ENCODE results near the gene TRIM16. TPM values are rescaled to one million over a fixed set of nuclear protein-coding genes. Genes with fewer than 3 reads are reported as not detected.
A peak's percentile ranks its signal among the peaks of the same experiment; 100 is the strongest.
"Not testable (repeated sequence)": the region's sequence is repeated elsewhere in the genome, so short reads cannot be mapped to it uniquely, and the experiment has no call there.

TRIM16 gene
- polyA plus RNA-seq (ENCODE audit: insufficient read length in 4 of 4), result 10 to 100 TPM; 22.3 to 25.7 (median 24.8) TPM

DNA sequence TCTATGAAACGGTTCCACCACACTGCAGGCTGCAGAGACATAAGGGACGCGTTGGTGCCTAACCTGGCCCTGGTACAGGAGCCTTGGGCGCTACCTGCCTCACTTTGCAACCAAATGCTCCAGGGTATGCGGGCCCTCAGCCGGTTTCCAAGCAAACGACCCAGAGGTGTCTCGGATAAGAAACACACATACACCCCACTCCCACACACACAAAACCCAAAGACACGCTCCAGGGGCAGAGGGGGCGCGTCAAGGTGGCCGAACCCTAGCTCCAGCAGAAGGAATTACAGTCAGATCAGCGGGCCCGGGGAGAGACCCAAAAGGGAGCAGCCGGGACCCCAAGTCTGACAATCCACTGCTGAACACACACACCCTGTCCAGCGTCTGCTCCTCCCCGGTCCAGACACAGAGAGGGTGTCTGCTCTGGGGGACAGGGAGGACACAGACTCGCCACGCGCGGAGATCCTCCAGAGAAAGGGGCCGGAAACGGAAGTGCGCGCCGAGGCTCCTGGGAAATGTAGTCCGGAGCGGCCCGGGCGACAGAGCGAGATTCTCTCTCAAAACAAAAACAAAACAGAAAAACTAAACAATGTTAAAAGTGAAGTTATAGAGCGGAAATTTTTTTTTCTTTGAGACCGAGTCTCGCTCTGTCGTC lies at the start of gene TRIM16:
Gene TRIM16, minus strand, starts transcription at position 488 of the 655 bp plus-strand sequence. CDS start 32,702 bp downstream, outside the sequence.
- DNase-seq (ENCODE audit: low read depth in 4 of 4, low spot score in 3 of 4), result peak in 3 of 4 donors; percentile 40 to 50 (median 47)

DNA sequence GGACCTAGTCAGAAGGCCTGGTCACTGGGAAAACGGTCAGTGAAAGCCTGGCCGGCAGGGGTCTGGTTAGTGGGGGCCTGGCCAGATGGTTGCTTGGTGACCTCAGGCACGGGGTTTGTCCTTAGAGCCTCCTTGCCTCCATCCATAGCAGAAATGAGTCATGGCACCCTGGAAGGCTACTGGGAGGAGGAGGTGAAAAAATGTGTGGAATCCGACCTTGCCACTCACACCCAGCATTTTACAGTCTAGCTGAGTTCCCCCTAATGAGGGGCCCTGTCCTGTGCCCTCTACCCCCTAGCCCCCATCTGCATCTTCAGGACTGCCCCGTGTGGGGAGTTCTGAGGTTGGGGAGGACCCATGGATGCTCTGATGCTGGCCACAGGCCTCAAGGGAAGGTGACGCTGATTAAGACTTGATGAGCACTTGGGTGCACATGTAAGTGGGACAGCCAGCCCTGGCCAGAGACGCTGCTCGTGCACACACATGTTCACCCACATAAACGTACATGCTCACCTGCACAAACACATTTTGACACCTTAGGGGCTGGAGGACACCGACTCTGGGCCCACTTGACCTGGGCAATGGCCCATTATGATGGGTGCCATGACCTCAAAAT lies 49.2 kb upstream of the TRIM16 start:
- DNase-seq (ENCODE audit: low read depth in 4 of 4, low spot score in 3 of 4), result not testable (repeated sequence)

- DNase-seq (ENCODE audit: low read depth in 4 of 4, low spot score in 3 of 4), result not testable (repeated sequence)
Measured at GRCh38 chr17:15731900-15732299, 47.8 kb upstream of the TRIM16 start, which contains the start of gene TBC1D26. Gene TBC1D26, plus strand, starts transcription at chr17:15732283. Its CDS starts 3,066 bp downstream, at chr17:15735349.

- DNase-seq (ENCODE audit: low read depth in 4 of 4, low spot score in 3 of 4), result not testable (repeated sequence)
Measured at GRCh38 chr17:15730535-15730934, 46.4 kb upstream of the TRIM16 start.

GRCh38 chr17:15716601-15717563 lies 32.8 kb upstream of the TRIM16 start:
- not testable (repeated sequence) for DNase-seq (ENCODE audit: low read depth in 4 of 4, low spot score in 3 of 4)

- DNase-seq (ENCODE audit: low read depth in 4 of 4, low spot score in 3 of 4), result not testable (repeated sequence)
Measured at GRCh38 chr17:15708879-15709278, 24.8 kb upstream of the TRIM16 start.

- not testable (repeated sequence) for DNase-seq (ENCODE audit: low read depth in 4 of 4, low spot score in 3 of 4)
Measured at GRCh38 chr17:15704813-15705212, 20.7 kb upstream of the TRIM16 start.

DNA sequence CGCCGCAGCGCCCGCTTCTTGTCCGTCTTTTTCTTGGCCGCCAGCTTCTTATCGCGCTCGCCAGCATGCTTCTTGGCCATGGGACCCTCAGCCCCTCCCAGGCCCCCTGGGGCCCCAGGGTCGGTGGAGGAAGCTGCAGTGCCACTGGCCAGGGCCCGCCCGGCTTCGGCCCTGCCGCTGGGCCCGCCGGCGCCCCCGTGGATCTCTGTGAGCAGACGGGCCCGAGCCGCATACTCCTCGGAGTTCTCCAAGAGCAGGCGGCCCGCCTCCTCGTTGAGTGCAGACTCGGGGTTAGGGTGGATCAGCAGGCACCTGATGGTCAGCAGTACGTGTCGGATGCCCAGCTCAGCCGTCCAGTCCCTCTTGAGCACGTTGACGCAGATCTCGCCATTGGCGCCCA lies 20.1 kb upstream of the TRIM16 start:
- DNase-seq (ENCODE audit: low read depth in 4 of 4, low spot score in 3 of 4), result not testable (repeated sequence)

DNA sequence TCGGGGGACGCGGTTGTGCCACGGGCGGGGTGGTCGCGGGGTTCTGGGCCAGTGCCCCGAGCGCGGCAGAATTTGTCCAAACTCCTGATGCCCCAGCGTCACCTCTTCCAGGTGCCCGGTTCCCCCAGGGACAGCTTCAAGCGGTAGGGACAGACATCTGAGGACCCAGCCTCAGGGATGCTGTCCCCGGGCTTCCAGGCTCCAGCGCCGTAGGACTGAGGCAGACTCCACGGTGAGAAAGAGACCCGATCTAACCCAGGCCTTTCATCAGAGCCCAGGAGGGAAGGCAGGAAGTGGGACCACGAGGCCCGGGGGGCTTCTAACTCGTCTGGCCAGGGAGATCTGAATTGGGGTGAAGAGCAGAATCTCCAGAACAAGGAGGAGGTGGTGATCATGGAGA lies 15.8 kb upstream of the TRIM16 start:
- DNase-seq (ENCODE audit: low read depth in 4 of 4, low spot score in 3 of 4), result not testable (repeated sequence)

DNA sequence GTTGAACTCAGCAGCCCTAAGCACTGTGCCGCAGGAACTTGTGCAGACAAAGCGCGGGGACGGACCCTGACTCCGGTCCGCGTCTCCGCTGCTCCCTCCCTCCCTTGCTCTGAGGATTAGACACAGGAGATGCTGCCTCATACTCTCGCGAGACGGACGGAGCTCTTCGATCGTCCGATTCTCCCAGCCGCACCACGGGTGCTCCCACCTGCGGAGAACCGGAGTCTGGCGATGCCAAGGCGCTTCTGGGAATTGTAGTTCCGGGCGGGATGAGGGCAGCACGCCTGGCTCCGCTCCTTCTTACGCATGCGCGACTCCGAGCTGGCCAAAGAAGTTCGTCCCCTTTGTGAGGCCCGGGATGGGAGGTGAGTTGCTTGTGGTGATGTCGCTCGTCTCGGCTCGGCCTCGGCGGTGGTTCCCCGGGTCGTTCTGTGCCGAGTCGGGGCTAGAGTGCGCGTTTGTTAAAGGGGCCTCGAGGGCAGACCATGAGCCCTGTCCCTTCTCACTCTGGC lies 15.4 kb upstream of the TRIM16 start, which contains the start of gene ZNF286A:
Gene ZNF286A, plus strand, starts transcription at position 340 of the 512 bp plus-strand sequence. CDS start 578 bp downstream, outside the sequence.
- DNase-seq (ENCODE audit: low read depth in 4 of 4, low spot score in 3 of 4), result peak; percentile 93 to 99 (median 97)

- not testable (repeated sequence) for DNase-seq (ENCODE audit: low read depth in 4 of 4, low spot score in 3 of 4)
Measured at GRCh38 chr17:15698967-15699366, 14.9 kb upstream of the TRIM16 start.

DNA sequence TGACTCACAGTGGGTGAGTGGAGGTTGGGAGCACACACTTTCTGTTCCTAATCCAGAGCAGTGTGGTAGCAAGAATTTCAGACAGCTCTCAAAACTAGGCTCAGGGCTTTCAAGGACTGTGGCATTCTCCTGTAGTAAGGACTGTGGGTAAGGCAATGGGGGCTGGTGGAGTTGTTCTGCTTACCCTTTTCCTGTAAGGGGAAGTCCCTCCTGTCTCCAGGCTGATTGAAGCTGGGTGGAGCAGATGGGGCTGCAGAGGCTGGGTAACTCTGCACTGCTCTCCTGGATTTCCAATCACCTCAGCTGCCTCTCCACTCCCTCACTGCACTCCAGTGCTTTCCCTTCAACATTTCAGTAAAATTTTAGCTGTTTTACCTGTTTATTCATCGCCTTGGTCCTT lies 3.4 kb upstream of the TRIM16 start:
- not testable (repeated sequence) for DNase-seq (ENCODE audit: low read depth in 4 of 4, low spot score in 3 of 4)

DNA sequence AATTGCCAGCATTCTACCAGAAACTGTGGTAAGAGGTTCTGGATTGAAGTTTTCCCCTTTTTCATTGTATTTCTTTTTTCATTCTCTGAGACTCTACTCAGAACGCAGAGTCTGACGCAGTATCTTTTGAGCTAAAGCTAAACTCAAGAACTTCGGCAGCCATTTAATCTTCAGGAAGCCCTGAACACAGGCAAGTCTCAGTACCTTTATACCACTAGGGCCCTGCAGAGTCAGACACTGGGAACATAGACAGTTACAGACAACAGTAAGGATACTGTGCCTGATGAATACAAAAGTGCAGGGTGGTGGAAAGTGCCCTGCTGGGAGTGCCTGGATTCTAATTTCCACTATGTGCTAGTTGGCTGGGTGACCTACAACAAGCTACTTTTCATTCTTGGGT lies 976 bp downstream of the TRIM16 start:
- DNase-seq (ENCODE audit: low read depth in 4 of 4, low spot score in 3 of 4), result not testable (repeated sequence)

- not testable (repeated sequence) for DNase-seq (ENCODE audit: low read depth in 4 of 4, low spot score in 3 of 4)
Measured at GRCh38 chr17:15675991-15676390, 8.1 kb downstream of the TRIM16 start.

DNA sequence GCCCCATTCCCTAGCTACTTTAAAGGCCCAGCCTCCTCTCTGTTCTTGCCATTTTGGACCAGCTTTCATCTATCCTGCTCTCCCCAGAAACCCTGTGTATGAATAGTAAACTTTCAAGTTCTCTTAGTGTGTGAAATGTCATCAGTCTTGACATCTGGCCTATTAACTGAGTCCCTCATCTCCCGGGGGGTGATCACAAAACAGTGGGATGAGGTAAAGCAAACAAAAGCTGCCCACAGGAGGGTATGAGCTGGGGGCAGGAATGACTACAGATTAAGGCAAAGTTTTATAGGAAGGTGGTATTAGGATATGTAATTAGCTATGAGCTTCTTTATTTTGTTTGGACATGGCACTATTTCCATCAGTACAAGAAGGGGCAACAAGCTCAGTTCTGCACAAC lies 9.5 kb downstream of the TRIM16 start:
- not testable (repeated sequence) for DNase-seq (ENCODE audit: low read depth in 4 of 4, low spot score in 3 of 4)

- not testable (repeated sequence) for DNase-seq (ENCODE audit: low read depth in 4 of 4, low spot score in 3 of 4)
Measured at GRCh38 chr17:15669526-15669925, 14.6 kb downstream of the TRIM16 start.

DNA sequence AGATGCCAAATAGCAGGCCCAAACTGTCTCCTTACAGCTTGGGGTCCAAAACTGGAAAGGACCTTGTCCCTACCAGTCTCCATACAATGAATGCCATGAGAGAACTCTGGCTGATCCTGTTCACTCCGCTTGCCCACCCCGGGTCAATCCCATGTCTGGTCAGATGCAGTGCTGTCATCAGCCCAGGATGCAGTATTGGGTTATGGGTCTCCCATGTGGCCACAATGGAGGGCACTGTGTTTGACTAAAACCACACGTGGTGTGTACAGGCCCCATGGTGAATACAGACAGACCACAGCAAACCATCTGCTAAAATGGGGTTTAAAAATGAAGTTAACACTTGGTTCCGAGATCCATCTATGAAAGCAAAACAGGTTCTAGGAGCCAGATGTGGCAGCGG lies 20.4 kb downstream of the TRIM16 start:
- DNase-seq (ENCODE audit: low read depth in 4 of 4, low spot score in 3 of 4), result no peak

GRCh38 chr17:15663176-15663575 lies 20.9 kb downstream of the TRIM16 start:
- no peak for DNase-seq (ENCODE audit: low read depth in 4 of 4, low spot score in 3 of 4)

GRCh38 chr17:15662681-15663080 lies 21.4 kb downstream of the TRIM16 start:
- no peak for DNase-seq (ENCODE audit: low read depth in 4 of 4, low spot score in 3 of 4)

GRCh38 chr17:15660077-15660476 lies 24.0 kb downstream of the TRIM16 start:
- no peak for DNase-seq (ENCODE audit: low read depth in 4 of 4, low spot score in 3 of 4)

All from right renal pelvis (tissue), 4 donors.